HG03469 (cell line): ENCODE data around the gene UST.
"Not testable (repeated sequence)": the region's sequence is repeated elsewhere in the genome, so short reads cannot be mapped to it uniquely, and the experiment has no call there.

Source experiments
- ATAC-seq: cut with Tn5 transposase; IDR thresholded peaks from one replicate; pipeline ENCODE4 v1.9.1; 2021; ENCODE audit warnings: mild to moderate bottlenecking, moderate library complexity, moderate number of reproducible peaks; ENCODE audit not compliant: unreplicated experiment

Gene UST

DNA sequence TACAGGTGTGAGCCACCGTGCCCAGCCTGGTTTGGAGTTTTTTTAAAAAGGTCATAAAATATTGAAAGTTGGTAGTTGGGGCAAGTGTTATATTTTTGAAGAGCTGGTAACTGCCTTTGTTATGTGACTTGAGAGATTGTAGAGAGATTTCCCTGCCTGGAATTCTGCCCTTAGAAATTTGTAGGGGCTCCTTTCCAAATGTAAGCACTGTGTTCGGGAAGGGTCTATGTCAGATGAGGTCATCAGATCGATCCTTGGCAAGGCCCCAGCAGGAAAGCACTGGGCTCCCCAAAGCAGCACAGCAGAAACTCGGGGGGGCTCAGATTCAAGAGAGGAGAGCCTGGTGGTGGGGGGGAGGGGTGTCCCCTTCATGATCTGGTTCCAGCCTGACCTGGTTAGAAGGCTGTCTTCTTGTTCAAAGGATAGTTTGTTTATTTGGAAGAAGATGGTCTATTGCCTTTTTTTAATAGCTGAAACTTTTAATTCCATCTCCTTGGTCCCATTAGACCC lies 220.2 kb downstream of the UST start:
- ATAC-seq: no peak

DNA sequence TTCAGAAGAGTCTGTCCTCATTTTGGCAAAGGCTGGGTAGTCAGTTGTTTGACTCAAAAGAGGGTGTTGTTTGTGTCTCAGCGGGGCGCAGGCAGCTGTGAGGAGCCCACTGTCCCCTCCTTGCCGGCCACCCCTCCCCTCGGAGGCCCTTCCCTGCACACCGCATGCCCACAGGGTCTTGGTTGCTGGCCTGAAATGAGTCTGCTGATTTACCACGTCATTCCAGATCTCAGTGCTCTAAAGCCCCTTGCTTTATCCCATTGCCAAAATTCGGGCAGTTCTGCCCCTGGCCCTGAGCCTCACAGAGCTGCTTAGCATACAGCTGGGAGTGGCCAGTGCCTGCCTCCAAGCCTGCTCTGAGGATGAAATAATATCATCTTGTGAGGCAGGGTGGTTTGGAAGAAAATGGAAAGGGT lies 220.7 kb downstream of the UST start:
- no peak for ATAC-seq

DNA sequence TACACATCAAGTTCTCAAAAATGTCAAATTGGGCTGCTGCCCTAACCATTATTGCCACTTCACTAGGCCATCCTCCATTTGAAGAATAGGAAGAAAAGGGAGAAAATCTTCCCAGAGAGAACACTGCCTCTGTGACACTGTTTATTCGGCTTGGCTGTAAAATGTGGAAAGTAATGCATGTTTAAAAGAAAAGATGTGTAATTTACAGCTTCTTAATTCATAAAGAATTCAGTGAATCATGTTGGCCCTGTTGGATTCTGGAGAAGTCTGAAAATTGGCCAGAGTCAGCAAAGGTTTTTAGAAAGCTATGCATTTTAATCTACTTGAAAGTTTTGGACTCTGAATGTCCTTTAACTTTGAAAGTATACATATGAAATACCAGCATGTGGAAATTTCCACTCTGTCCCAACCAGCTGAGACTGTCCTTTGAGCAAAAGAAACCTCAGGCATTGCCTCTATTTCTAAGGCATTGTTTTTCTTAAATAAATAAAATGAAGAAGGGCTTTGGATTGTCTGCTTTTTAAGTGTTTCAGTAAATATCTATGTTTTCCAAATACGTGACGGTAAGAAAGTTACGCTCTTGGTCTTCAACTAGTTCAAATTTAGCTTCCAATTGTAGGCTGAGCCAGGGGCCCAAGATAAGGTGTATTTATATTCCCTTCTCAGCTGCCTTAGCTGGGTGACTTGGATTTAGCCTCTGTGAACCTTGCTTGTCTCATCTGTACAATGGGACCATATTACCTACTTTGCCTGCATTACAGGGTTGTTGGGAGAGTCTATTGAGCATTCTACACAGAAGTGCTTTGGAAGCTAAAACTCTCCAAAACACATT lies 222.2 kb downstream of the UST start:
- ATAC-seq: no peak

DNA sequence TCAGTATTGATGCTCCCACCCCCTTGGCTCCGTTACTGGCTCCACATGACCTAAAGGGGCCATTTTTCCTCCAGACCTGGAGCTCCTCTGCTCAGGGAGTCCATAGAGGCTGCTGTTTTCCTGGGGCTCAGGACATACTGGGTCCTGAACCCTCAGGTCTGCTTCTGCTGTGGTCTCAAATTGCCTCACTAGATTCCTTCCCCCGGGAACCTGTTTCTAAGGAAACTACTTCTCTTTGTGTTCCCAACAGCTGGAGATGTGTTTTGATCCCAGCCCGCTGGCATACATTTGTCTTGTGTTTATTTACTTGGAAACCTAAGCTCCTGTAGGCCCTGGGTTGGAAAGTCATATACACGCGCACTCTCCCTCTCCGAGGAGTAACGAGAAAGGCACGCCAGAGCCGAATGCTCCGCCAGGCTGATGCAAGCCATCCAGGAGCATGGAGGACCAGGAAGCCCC lies 222.8 kb downstream of the UST start:
- no peak for ATAC-seq

DNA sequence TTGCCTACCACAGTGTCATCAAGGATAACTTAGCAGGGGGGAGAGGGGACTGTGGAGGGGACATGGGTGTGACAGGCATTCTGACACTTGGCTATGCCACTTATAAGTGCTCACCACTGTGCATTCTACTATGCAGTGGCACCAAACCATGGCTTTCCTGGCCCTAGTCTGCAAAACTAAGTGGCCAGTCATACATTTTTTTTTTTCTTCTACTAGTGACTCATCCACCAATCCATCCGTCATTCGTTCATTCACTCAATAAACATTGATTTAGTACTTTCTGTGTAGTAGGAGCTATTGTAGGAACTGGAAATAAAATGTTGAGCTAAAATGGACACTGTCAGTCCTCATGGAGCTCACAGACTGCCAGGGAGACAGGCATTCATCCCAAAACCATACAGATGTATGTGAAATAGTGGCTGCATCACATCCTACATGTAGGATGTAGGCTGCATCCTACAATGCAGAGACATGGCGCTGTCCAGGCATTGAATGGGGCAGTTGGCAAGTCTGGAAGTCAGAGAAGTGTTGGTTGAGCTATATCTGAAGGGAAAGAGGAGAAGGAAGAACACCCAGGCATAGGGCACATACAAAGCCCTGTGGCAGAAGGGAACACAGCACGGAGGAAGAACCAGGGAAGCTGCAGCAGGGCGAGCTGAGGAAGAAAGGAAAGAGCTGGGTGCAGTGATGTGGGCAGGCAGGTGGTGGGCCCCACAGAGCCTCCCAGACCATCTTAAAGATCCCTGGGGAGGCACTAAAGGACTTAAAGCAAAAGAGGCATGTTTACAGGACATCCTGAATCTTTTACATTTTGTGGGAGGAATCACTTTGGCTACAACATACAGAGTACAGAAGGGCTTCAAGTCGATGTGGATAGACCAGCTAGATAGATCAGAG lies 224.4 kb downstream of the UST start:
- no peak for ATAC-seq

DNA sequence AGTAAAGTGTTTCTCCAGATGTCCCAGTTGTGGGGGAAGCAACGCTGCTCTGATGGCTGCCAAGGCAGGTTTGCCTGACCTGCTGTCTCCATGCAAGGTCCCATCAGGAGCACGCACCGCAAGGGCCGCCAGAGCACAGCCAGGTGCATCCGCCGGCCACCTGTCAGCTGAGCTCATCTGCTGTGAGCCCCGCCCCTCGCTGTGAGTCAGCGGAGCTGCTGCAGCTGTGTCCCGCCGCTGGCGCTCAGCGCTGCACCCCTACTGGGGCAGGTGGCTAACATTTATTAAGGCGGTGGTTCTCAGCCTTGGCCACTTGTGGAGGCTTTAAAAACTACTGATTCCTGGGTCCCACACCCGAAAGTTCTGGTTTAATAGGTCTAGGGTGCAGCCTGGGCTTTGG lies 225.7 kb downstream of the UST start:
- ATAC-seq: peak; percentile 73

DNA sequence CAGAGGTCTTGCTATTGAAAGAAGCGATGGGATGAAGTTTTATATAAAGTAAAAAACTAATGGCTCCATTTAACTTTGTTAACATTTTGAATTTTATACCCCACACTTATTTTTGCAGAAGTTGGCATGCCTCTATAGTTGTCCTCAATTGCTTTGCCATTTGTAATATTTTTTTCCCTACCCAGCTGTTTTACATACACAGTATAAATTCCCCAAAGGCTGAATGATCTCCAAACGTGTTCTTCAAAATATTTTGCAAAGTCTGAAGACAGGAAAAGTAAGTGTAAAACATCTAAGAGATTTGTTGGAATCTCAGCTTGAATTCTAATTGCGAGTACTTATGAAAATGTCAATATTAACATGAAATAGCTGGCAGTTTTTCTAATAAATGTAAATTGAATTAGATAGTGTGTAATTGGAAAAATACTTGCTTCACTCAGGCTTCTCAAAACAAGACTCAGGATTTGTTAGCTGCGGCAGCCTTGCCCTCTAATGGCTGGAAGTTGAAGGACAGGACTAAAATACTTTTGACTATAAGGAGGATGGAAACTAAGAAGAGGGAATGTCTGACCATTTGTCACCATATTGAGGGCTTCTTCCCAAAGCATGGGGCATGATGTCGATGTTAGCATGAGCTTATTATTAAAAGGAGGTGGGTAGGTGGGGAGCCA lies 226.8 kb downstream of the UST start:
- no peak for ATAC-seq

DNA sequence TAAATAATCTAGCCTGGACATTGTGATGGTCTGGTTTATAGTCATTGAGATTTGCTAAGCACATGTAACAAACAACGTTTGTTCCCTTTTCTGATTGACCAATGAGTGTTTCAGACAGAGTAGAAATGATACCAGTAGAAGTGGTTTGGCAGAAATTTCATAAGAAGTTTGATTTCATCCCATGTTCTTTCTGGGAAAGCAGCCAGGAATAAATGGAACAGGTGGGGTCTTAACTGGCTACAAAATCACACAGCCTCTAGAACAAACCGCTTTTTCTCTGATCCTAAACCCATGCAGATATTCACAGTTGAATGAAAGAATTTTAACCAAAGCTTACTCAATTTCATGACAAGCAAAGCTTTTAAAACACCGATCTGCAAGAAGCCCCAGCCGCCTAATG lies 227.5 kb downstream of the UST start:
- no peak for ATAC-seq

DNA sequence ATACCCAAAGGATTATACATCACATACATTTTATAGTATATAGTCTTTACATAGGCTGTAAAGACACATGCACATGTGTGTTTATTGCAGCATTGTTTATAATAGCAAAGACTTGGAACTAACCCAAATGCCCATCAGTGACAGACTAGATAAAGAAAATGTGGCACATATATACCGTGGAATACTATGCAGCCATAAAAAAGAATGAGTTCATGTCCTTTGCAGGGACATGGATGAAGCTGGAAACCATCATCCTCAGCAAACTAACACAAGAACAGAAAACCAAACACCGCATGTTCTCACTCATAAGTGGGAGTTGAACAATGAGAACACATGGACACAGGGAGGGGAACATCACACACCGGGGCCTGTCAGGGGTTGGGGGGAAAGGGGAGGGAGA lies 231.5 kb downstream of the UST start:
- not testable (repeated sequence) for ATAC-seq

DNA sequence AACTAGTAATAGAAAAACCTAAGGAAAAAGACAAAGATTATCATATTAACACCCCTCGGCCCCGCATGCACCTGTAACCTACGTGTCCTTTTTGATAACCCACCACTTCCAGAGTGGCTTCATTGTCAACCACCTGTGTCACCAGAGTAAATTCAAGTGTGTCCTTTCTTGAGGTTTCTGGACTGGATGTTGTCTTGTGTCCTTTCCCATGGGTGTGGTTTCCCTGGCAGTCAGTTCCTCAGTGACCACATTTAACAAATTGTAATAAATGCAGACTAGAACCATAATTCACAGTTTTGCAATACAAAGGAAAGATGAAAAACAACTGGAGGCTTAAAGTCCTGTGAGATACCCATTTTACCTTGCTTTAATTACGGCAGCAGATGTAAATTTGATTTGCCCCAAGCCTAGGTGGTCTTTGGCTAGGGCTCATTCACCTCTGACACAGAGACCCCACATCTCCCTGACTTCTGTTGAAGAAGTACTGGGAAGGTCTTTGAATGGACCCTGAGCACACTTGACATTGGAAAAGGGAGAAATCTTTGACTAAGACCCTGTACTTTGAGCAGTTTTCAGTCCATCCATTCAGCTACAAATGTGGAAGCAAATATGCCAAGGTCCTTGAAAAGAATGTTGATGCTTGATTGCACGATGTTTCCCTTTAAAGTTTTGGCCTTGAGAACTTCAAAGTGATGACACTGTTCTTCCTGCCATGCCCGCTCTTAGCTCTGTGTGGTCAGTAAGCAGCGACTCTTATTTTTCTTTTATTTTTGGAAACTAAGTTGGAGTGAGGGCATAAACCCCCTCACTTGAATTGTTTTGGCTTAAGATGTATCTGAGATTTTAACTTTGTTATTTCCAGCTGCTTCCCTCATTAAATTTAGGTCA lies 232.4 kb downstream of the UST start:
- ATAC-seq: no peak

DNA sequence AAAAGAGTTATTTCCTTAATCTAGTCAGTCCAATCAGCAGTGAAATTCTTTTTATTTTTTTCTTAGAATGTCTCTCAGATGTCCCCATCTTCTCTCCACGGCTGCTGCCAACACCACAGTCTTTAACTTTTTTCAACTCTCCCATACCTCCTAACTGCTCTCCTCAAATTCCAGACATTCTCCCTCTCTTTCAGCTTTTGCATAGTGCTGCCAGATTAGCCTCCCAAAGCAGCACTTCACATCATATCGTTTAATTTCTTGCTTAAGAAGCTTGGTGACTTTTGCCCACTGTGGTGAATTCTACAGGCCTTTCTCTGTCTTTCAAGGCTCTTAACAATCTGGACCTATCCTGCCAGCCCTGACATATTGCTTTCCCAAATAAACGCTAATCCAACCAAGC lies 233.4 kb downstream of the UST start:
- ATAC-seq: no peak

DNA sequence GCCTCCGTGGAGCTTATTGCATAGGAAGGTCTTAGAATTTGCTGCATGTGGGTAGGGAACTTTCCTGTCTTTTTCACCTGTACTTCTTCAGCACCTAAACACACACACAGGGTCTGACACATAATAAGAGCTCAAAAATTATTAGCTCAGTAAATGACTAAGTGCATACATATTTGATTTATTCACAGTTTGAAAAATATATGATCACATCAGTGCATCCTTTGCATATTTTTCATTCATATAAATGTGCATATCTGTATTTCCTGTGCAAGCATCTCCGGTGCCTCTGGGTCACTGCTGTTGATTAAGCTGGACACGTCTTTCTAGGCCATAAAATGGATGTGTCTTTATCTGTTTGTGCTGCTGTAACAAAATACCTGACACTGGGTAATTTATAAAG lies 234.7 kb downstream of the UST start:
- no peak for ATAC-seq

DNA sequence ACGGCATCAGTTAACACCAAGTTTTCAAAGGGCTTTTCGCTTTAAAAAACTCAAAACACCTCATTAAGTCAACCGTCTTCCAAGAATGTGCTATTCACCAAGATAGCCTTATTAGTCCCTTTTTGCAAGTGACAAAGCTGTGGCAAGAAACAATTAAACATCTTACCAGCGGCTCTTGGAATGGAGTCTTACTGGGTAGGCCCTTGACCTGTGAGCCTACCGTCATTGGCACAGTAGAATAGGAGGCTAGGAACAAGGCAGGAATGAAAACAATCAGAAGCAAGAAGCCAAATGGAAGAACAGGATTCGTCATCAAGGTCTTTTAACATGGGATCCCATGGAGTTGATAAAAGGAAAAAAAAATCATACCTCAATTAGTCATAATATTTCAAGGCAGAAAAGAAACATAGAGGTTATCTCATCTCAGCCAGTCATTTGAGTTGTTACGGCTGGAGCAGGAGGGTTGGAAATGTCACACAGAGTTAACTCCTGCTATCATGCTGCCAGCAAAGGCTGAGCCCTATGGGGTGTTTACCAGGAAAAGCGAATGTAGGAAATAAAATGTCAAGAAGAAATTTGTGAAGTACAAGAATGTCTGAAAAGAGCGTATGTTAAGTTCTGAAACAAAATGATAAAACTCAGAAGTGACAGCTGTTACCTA lies 236.4 kb downstream of the UST start:
- no peak for ATAC-seq

DNA sequence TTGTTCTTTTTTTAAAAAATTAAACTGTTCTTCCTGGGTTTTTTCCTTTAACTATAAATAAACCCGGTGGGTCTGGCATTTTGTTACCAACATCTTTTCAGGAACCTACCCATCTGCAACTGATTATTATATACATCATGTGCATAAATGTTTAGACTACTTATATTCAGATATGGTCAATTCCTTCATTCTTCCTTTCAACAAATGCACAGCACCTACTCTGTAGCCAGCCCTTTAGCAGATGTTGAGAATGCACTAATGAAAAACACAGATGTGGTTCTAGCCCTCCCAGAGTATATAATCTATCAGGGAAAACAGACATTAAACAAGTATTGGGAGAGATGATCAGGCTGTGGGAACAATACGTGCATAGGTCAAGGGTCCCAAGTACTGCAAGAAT lies 237.1 kb downstream of the UST start:
- ATAC-seq: no peak

DNA sequence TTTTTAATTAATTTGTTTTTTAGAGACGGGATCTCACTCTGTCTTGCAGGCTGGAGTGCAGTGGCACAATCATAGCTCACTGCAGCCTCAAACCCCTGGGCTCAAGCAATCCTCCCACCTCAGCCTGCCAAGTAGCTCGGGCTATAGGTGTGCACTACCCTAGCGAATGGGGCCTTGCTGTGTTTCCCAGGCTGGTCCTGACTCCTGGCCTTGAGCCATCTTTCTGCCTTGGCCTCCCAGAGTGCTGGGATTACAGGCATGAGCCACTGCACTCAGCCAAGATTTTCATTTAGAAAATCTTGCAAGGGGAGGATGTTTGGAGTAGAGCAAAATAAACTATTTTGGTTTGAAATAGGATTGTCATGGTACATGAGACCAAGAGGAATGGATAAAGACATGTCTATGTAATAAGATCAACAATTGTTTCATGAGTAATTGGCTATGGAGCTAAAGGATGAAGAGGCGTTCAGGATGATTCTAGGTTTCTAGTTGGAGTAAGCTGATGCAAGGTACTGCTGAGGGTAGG lies 237.8 kb downstream of the UST start:
- no peak for ATAC-seq

DNA sequence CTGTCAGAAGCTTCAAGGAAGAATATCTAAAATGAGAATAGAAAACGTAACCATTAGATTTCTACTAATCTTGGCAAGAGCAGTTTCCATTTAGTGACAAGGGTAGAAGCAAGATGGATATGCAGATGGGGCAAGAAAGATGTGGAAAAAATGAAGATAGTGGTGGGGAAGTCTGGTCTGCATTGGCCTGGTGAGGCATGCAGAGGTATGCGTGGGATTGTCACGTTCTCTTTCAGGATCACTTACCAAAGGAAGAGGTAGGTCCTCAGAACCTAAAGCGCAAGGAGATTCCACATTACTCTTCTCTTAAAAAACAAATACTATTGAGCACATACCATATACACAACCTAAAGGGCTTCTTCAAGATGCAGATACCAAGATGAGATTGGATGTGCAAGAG lies 238.7 kb downstream of the UST start:
- no peak for ATAC-seq

DNA sequence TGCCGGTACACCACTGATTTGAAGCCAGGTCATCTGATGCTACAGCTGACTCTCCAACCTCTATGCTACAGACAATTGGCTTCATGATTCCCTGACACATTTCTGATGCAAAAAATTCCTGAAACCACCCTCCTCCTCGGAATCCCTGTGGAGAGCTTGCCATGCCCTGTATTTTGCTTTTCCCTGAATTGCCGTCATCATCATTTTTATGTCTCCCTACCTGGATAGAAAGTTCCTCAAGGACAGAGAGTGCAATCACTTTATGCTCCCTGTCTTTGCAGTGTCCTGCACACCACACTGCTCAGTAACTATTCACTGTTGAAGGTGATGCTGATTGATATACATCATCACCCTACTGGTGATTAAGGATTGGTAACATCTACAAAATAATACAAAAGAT lies 239.8 kb downstream of the UST start:
- no peak for ATAC-seq

DNA sequence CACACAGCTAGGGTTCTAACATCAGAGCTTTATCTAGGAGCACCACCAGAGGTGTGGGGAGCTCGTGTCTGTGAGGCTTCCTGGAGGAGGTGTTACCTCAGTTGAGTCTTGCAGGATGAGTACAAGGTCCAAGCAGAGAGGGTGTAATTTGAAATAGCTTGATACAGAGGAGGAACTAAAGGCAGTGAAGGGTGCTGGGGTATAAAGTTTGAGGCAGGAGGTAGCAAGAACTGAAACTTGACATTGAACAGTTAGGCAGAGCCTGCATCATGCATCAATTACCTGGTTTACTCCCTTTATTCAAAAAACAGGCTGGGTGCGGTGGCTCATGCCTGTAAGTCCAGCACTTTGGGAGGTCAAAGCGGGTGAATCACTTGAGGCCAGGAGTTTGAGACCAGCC lies 241.2 kb downstream of the UST start:
- no peak for ATAC-seq

DNA sequence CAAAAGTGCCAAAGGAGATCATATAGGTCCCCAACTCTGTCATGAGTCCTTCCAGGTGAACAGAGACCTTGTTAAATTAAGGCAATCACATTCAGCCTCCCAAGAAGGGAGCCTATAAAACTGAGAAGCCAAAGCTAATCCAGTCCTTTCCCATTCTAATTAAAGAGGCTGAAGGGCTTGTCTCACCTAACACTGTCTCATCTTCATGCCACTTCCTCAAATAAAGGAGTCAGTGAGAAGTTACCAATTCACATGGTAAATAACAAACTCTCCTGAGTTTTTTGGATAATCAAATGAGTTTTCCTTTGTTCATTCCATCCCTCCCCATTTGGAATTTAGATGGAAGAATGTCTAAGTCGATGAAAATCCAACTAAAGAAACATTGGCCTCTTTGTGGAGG lies 242.8 kb downstream of the UST start:
- ATAC-seq: no peak
